K562 (cell line): ENCODE results near the gene RASEF. TPM values are rescaled to one million over a fixed set of nuclear protein-coding genes. Genes with fewer than 3 reads are reported as not detected.

Experiments
- ATAC-seq: fragments of 200-7000 bp; cut with Tn5 transposase; 3 replicates; pipeline ENCODE4 v1.9.1; 2020; ENCODE audit warnings: moderate library complexity
- BruUV-seq: library from RNA; stranded (reverse); fragments of 400-500 nt; replicated peaks from 2 replicates; lab custom pipeline; 2021; lab: Mats Ljungman, UMichigan
- CTCF ChIA-PET: fragments of 300-600 bp; formaldehyde crosslinking; extraction: SDS; loops from one replicate; lab custom pipeline; 2021; ENCODE audit warnings: low intra/inter-chr PET ratio; lab: Yijun Ruan, JAX
- POLR2A ChIA-PET: fragments of 300-600, 350-650 bp; sonication (Branson Sonifier 250); formaldehyde crosslinking; extraction: SDS; loops from one replicate; lab custom pipeline; 2021; ENCODE audit warnings: antibody characterized with exemption, inconsistent platforms; lab: Yijun Ruan, JAX
- DNase-seq, 4 experiments: peaks; one replicate each; pipeline versions ENCODE4 v3.0.0 to v3.0.0-alpha.2; 2011 to 2018; ENCODE audit warnings: low spot score in 3 of 4, mixed read lengths in 3 of 4; ENCODE audit errors: extremely low read depth in 1 of 4
- FAIRE-seq: peaks from 2 replicates; lab custom pipeline; 2011; peaks lifted over from hg19 to GRCh38; lab: Jason Lieb, UNC
- H2AFZ ChIP-seq: 2 replicates; pipeline ENCODE4 v1.6.0; 2011; ENCODE audit warnings: low read depth, low read length, control low read depth, inconsistent platforms
- H3K27ac ChIP-seq: fragments of 200-600 bp; 3 replicates; pipeline ENCODE4 v1.8.0; 2011; ENCODE audit warnings: low read depth, mild to moderate bottlenecking, control low read depth, inconsistent platforms, low read length, moderate library complexity, mixed read lengths; ENCODE audit errors: extremely low read depth
- H3K27me3 ChIP-seq, 2 experiments: fragments of 300-600 bp in 1 of 2; 2 replicates in 1 of 2; 3 replicates in 1 of 2; pipeline versions ENCODE4 v1.6.0 to v1.8.0; 2011; ENCODE audit warnings: inconsistent platforms in 2 of 2, low read length in 2 of 2, mild to moderate bottlenecking in 1 of 2, mixed read lengths in 1 of 2, moderate library complexity in 1 of 2; ENCODE audit not compliant: control insufficient read depth in 2 of 2, insufficient read depth in 2 of 2
- H3K36me3 ChIP-seq: fragments of 300-600 bp; 3 replicates; pipeline ENCODE4 v1.8.0; 2011; ENCODE audit warnings: mild to moderate bottlenecking, low read length, inconsistent platforms; ENCODE audit not compliant: control insufficient read depth, insufficient read depth
- H3K4me1 ChIP-seq, 2 experiments: fragments of 200-600 bp in 1 of 2; replicated peaks in 1 of 2; 2 replicates in 1 of 2; 3 replicates in 1 of 2; pipeline versions ENCODE4 v1.5.1 to v1.8.0; 2011; ENCODE audit warnings: inconsistent platforms in 2 of 2, low read length in 2 of 2, mild to moderate bottlenecking in 1 of 2, mixed read lengths in 1 of 2, moderate library complexity in 1 of 2; ENCODE audit not compliant: control insufficient read depth in 2 of 2, insufficient read depth in 2 of 2
- H3K4me2 ChIP-seq: 2 replicates; pipeline ENCODE4 v1.6.1; 2011; ENCODE audit warnings: low read length, control low read depth, inconsistent platforms, mixed read lengths; ENCODE audit not compliant: insufficient read depth
- H3K4me3 ChIP-seq: fragments of 200-600 bp; sonication (generic), shearing (Covaris generic); 2 replicates; pipeline ENCODE4 v1.5.1; 2016; ENCODE audit warnings: control low read depth, inconsistent platforms
- H3K79me2 ChIP-seq: fragments of 200-600 bp; 3 replicates; pipeline ENCODE4 v1.8.0; 2011; ENCODE audit warnings: low read length, inconsistent platforms; ENCODE audit not compliant: control insufficient read depth, insufficient read depth
- H3K9ac ChIP-seq, 2 experiments: 2 replicates each; pipeline versions ENCODE4 v1.6.0 to v1.6.1; 2011; ENCODE audit warnings: low read depth in 2 of 2, low read length in 2 of 2, control low read depth in 1 of 2, inconsistent platforms in 1 of 2, mild to moderate bottlenecking in 1 of 2, mixed read lengths in 1 of 2; ENCODE audit not compliant: insufficient read depth in 1 of 2
- H3K9me1 ChIP-seq: one replicate; pipeline ENCODE4 v1.6.0; 2011; ENCODE audit warnings: inconsistent platforms, mild to moderate bottlenecking, low read length, moderate library complexity; ENCODE audit not compliant: control insufficient read depth, insufficient read depth
- H3K9me3 ChIP-seq: replicated peaks from 2 replicates; pipeline ENCODE4 v1.5.1; 2011; ENCODE audit warnings: low read depth, low read length, inconsistent platforms; ENCODE audit not compliant: control insufficient read depth, insufficient read depth
- H4K20me1 ChIP-seq: replicated peaks from 2 replicates; pipeline ENCODE4 v1.6.1; 2011; ENCODE audit warnings: low read length, inconsistent platforms, mixed read lengths; ENCODE audit not compliant: control insufficient read depth, insufficient read depth
- BCOR ChIP-seq: fragments of 450-650 bp; IDR thresholded peaks from 2 replicates; pipeline ENCODE4 v1.6.1; 2016
- CHD2 ChIP-seq: IDR thresholded peaks from 2 replicates; pipeline ENCODE4 v1.6.1; 2011; ENCODE audit warnings: low read depth, low read length
- CSDE1 ChIP-seq, 2 experiments: fragments of 450-650 bp; IDR thresholded peaks; 2 replicates each; pipeline ENCODE4 v1.6.1; 2016; ENCODE audit warnings: mild to moderate bottlenecking in 1 of 2
- ETS2 ChIP-seq: IDR thresholded peaks from 2 replicates; pipeline ENCODE4 v1.6.1; 2016; ENCODE audit warnings: borderline replicate concordance, missing genetic modification characterization, mild to moderate bottlenecking, moderate library complexity, missing compliant biosample characterization; ENCODE audit not compliant: poor library complexity, severe bottlenecking
- EWSR1 ChIP-seq: fragments of 450-650 bp; IDR thresholded peaks from 2 replicates; pipeline ENCODE4 v1.6.1; 2018; ENCODE audit warnings: borderline replicate concordance, mild to moderate bottlenecking, low read depth, moderate library complexity; ENCODE audit not compliant: partially characterized antibody
- KLF10 ChIP-seq: fragments of 250-450 bp; sonication (Bioruptor Pico); IDR thresholded peaks from 2 replicates; pipeline ENCODE4 v1.6.1; 2021; ENCODE audit warnings: matching md5 sums
- RUNX1 ChIP-seq: sonication (generic); IDR thresholded peaks from 2 replicates; pipeline ENCODE4 v1.6.1; 2016; ENCODE audit warnings: antibody characterized with exemption, low read depth
- SAFB2 ChIP-seq: fragments of 200-400 bp; formaldehyde crosslinking; IDR thresholded peaks from 2 replicates; pipeline ENCODE4 v1.6.1; 2018; ENCODE audit warnings: borderline replicate concordance, low read length, low read depth, moderate library complexity; ENCODE audit not compliant: severe bottlenecking
- TARDBP ChIP-seq: fragments of 450-650 bp; IDR thresholded peaks from 2 replicates; pipeline ENCODE4 v1.6.1; 2016
- TBL1XR1 ChIP-seq, 2 experiments: IDR thresholded peaks; 2 replicates each; pipeline ENCODE4 v1.6.1; 2012; ENCODE audit warnings: improper control_type of control experiment in 2 of 2, low read length in 2 of 2, mild to moderate bottlenecking in 1 of 2
- UBTF ChIP-seq, 2 experiments: IDR thresholded peaks; 2 replicates each; pipeline ENCODE4 v1.6.1; 2012; ENCODE audit warnings: improper control_type of control experiment in 2 of 2, low read depth in 2 of 2, low read length in 2 of 2, borderline replicate concordance in 1 of 2
- XRCC5 ChIP-seq: fragments of 200-400 bp; formaldehyde crosslinking; IDR thresholded peaks from 2 replicates; pipeline ENCODE4 v1.6.1; 2017; ENCODE audit warnings: low read depth, mild to moderate bottlenecking, low read length
- ZBTB33 ChIP-seq: sonication (generic); formaldehyde crosslinking; IDR thresholded peaks from 2 replicates; pipeline ENCODE4 v1.8.1; 2023; ENCODE audit warnings: mild to moderate bottlenecking, missing genetic modification reagents
- ZFP36 ChIP-seq: fragments of 150-350 bp; IDR thresholded peaks from 2 replicates; pipeline ENCODE4 v1.6.1; 2018; ENCODE audit warnings: low read length, low read depth; ENCODE audit not compliant: partially characterized antibody
- ZNF197 ChIP-seq: fragments of 200-800 bp; sonication (Bioruptor generic); IDR thresholded peaks from 2 replicates; pipeline ENCODE4 v1.6.1; 2016; ENCODE audit warnings: low read depth, missing genetic modification characterization, missing compliant biosample characterization
- ZNF212 ChIP-seq: fragments of 450-650 bp; formaldehyde crosslinking; IDR thresholded peaks from 2 replicates; pipeline ENCODE4 v1.4.0; 2020; ENCODE audit warnings: mild to moderate bottlenecking
- ZNF347 ChIP-seq: fragments of 450-650 bp; formaldehyde crosslinking; IDR thresholded peaks from 2 replicates; pipeline ENCODE4 v1.4.0; 2020; ENCODE audit warnings: low read depth, mild to moderate bottlenecking, moderate library complexity
- ZNF76 ChIP-seq: fragments of 250-450 bp; sonication (Bioruptor Pico); IDR thresholded peaks from 2 replicates; pipeline ENCODE4 v1.4.0; 2020; ENCODE audit warnings: mild to moderate bottlenecking, moderate library complexity, borderline replicate concordance
- WGBS: fragments of 100-300 bp; shearing (Covaris generic); methylation state at CpG from one replicate; pipeline ENCODE4 v1.1.6; 2016; ENCODE audit warnings: low coverage, mixed read lengths; ENCODE audit not compliant: insufficient coverage; ENCODE audit errors: missing lambda C conversion rate; 5-methylcytosine and 5-hydroxymethylcytosine counted together
- in situ Hi-C: fragments of 300-500 bp; cut with MboI; formaldehyde crosslinking; loops from 4 replicates; pipeline ENCODE4 v1.15.0; 2018; ENCODE audit warnings: inconsistent platforms, mixed read lengths
- intact Hi-C: fragments of 100-400 bp; cut with micrococcal nuclease; formaldehyde crosslinking; loops from 2 replicates; pipeline ENCODE4 v1.14.2; 2022
- polyA plus RNA-seq, 8 experiments: library from polyadenylated mRNA; depleted of rRNA in 4 of 8; stranded (reverse) in 5 of 8; unstranded in 3 of 8; fragments of >200 nt; fragmentation: Nextera tagmentation in 2 of 8; fragmentation: Illumina TruSeq in 1 of 8; extraction: Ambion mirVana in 2 of 8; extraction: Trizol in 1 of 8; gene quantifications; 2 replicates each; pipeline versions ENCODE4 v1.2.1 to v1.2.3, GENCODE V29; 2011 to 2014; ENCODE audit warnings: inconsistent platforms in 1 of 8, missing spikeins in 1 of 8
- total RNA-seq, 7 experiments: library from RNA; depleted of rRNA in 6 of 7; stranded (reverse); fragments of >200 nt in 6 of 7; fragmentation: Illumina TruSeq in 2 of 7; extraction: Trizol in 2 of 7; gene quantifications; 2 replicates each; pipeline versions ENCODE4 v1.2.1 to v1.2.3, GENCODE V29; 2011 to 2021; ENCODE audit warnings: low replicate concordance in 1 of 7

The RASEF gene
- total and polyA plus RNA-seq, 9 of the 15 experiments (the other 6 are each of a cell fraction or from before 2014, with no cell fraction given): 0.01 to 0.18 (median 0.11) TPM; not detected in 4

DNA sequence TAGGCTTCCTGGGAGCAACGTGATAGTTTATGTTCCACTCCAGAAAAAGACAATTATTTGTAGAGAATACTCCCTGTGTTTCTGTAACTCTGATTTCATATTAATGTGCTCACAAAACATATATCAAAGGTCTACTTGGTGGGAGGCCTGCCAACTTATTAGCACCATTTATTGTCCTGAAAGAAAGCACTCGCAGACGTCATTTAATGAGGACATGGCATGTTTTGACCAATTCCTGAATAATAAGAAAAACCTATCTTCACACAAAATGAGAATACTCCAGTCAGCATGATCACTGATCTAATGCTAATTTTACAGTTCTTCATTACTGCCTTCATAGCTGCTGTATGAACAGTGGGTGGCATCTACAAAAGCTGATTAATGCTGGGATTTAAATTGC, 46.4 kb upstream of the RASEF start:
- H3K9ac ChIP-seq: no peak overlapping the region
- BruUV-seq: no TSS peak
- H3K9me1 ChIP-seq: no peaks in the 10 kb centered on the region
- FAIRE-seq (no peak), ATAC-seq (no peak), DNase-seq (no peak)
- H3K4me2 ChIP-seq: no peak overlapping the region
- H3K27me3 ChIP-seq: no peaks in the 10 kb centered on the region
- intact Hi-C loops: no loop called here
- ChIA-PET POLR2A (no interaction called here), CTCF (no interaction called here)
- H3K9me3 ChIP-seq: no peaks in the 10 kb centered on the region
- no peak overlapping the region for H2AFZ ChIP-seq
- H3K4me1 ChIP-seq: no peaks in the 10 kb centered on the region
- no peak overlapping the region for H3K27ac ChIP-seq
- in situ Hi-C loops: no loop called here
- TF ChIP-seq ETS2: no peak
- TF ChIP-seq TBL1XR1 (IDR thresholded peaks at IDR 0.05; ENCODE audit: low read length in 2 of 2): no peak
- TF ChIP-seq BCOR: no peak
- TF ChIP-seq KLF10: no peak
- no peak for TF ChIP-seq XRCC5
- TF ChIP-seq ZNF212 (CRISPR knock-in tag): no peak
- TF ChIP-seq ZFP36: no peak
- no peak for TF ChIP-seq UBTF (IDR thresholded peaks at IDR 0.05; ENCODE audit: borderline replicate concordance in 1 of 2, low read depth in 2 of 2, low read length in 2 of 2)
- no peak for TF ChIP-seq ZBTB33 (CRISPR knock-in tag)
- no peak for TF ChIP-seq TARDBP
- no peak for TF ChIP-seq ZNF76 (CRISPR knock-in tag)
- no peak for TF ChIP-seq CSDE1 (IDR thresholded peaks at IDR 0.05)
- TF ChIP-seq ZNF347 (CRISPR knock-in tag): no peak
- no peak for TF ChIP-seq ZNF197 (CRISPR knock-in tag)
- TF ChIP-seq SAFB2: no peak
- no peak for TF ChIP-seq CHD2
- no peak for TF ChIP-seq RUNX1
- no peak for TF ChIP-seq EWSR1
- H3K36me3 ChIP-seq: no peaks in the 10 kb centered on the region
- no peaks in the 10 kb centered on the region for H3K79me2 ChIP-seq
- H4K20me1 ChIP-seq: no peaks in the 10 kb centered on the region
- H3K4me3 ChIP-seq: no peak overlapping the region
- WGBS: 0% methylated on average over 3 of the region's 3 CpGs
